K562 (cell line): Measurements from ENCODE around the gene MED15. TPM values are rescaled to one million over a fixed set of nuclear protein-coding genes. Genes with fewer than 3 reads are reported as not detected.
A peak's percentile ranks its signal among the peaks of the same experiment; 100 is the strongest.

Source experiments
- CXXC5 ChIP-seq: fragments of 250-450 bp; sonication (Bioruptor Pico); IDR thresholded peaks from 2 replicates; pipeline ENCODE4 v1.8.0; 2022; ENCODE audit warnings: inconsistent platforms, mild to moderate bottlenecking, moderate library complexity
- HNRNPK ChIP-seq: fragments of 200-400 bp; formaldehyde crosslinking; IDR thresholded peaks from one replicate; pipeline ENCODE4 v1.6.1; 2018; ENCODE audit warnings: mild to moderate bottlenecking, low read depth, low read length; ENCODE audit not compliant: poor library complexity, severe bottlenecking
- MAX ChIP-seq: sonication (generic); formaldehyde crosslinking; IDR thresholded peaks from 2 replicates; pipeline ENCODE4 v1.9.0; 2022; ENCODE audit warnings: mild to moderate bottlenecking, missing genetic modification reagents
- RBBP5 ChIP-seq: fragments of 200-600 bp; sonication (generic); IDR thresholded peaks from 2 replicates; pipeline ENCODE4 v1.6.1; 2012; ENCODE audit warnings: borderline replicate concordance, mild to moderate bottlenecking, low read length, control low read depth, inconsistent platforms; ENCODE audit not compliant: insufficient read depth, poor library complexity, severe bottlenecking
- ZFP30 ChIP-seq: fragments of 250-450 bp; sonication (Bioruptor Pico); IDR thresholded peaks from 2 replicates; pipeline ENCODE4 v1.8.0; 2022; ENCODE audit warnings: moderate library complexity, mild to moderate bottlenecking, inconsistent platforms, borderline replicate concordance
- polyA plus RNA-seq, 8 experiments: library from polyadenylated mRNA; depleted of rRNA in 4 of 8; stranded (reverse) in 5 of 8; unstranded in 3 of 8; fragments of >200 nt; fragmentation: Nextera tagmentation in 2 of 8; fragmentation: Illumina TruSeq in 1 of 8; extraction: Ambion mirVana in 2 of 8; extraction: Trizol in 1 of 8; gene quantifications; 2 replicates each; pipeline versions ENCODE4 v1.2.1 to v1.2.3, GENCODE V29; 2011 to 2014; ENCODE audit warnings: inconsistent platforms in 1 of 8, missing spikeins in 1 of 8
- total RNA-seq, 7 experiments: library from RNA; depleted of rRNA in 6 of 7; stranded (reverse); fragments of >200 nt in 6 of 7; fragmentation: Illumina TruSeq in 2 of 7; extraction: Trizol in 2 of 7; gene quantifications; 2 replicates each; pipeline versions ENCODE4 v1.2.1 to v1.2.3, GENCODE V29; 2011 to 2021; ENCODE audit warnings: low replicate concordance in 1 of 7
- TF ChIP-seq, protein P1 (sequence below): fragments of 450-650 bp; IDR thresholded peaks from 2 replicates; pipeline ENCODE4 v1.7.0; 2016; ENCODE audit warnings: borderline replicate concordance

MED15 gene
- total and polyA plus RNA-seq, 9 of the 15 experiments (the other 6 are each of a cell fraction or from before 2014, with no cell fraction given), result 4.0 to 271 (median 60.1) TPM

GRCh38 chr22:20583471-20583922 lies 76.1 kb downstream of the MED15 start (continued):
- TF ChIP-seq, protein P1, sequence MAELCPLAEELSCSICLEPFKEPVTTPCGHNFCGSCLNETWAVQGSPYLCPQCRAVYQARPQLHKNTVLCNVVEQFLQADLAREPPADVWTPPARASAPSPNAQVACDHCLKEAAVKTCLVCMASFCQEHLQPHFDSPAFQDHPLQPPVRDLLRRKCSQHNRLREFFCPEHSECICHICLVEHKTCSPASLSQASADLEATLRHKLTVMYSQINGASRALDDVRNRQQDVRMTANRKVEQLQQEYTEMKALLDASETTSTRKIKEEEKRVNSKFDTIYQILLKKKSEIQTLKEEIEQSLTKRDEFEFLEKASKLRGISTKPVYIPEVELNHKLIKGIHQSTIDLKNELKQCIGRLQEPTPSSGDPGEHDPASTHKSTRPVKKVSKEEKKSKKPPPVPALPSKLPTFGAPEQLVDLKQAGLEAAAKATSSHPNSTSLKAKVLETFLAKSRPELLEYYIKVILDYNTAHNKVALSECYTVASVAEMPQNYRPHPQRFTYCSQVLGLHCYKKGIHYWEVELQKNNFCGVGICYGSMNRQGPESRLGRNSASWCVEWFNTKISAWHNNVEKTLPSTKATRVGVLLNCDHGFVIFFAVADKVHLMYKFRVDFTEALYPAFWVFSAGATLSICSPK, result 0 out of 2 replicates have a peak, but pooled peaks have one; percentile 12
- TF ChIP-seq HNRNPK (no peak), ZFP30 (CRISPR knock-in tag) (no peak), RBBP5 (no peak), MAX (CRISPR knock-in tag) (peak; percentile 7; the same call in 1 of the 2 replicates), CXXC5 (0 out of 2 replicates have a peak, but pooled peaks have one; percentile 15)
- TF ChIP-seq, all 486 proteins: peak for 33
